ENCODE results near the gene STKLD1. TPM values are rescaled to one million over a fixed set of nuclear protein-coding genes. Genes with fewer than 3 reads are reported as not detected.

Gene STKLD1
- polyA plus RNA-seq, 3 donors from 2014 or later: 0.55 to 0.96 TPM; not detected in 1

GRCh38 chr9:133403766-133404453 lies 27.7 kb downstream of the STKLD1 start:
- DNase-seq: peak; percentile 26 to 51 (median 43)
- H3K36me3 Mint-ChIP-seq: peaks cover 4 to 24% (median 5%) of the 10 kb centered on the region in 3 donors
- peak overlapping the region in 2 of 6 donors; percentile 41 to 46 for H3K27ac Mint-ChIP-seq
- no peaks in the 10 kb centered on the region for H3K9me3 Mint-ChIP-seq
- peaks cover 0 to 2% (median 0%) of the 10 kb centered on the region in 3 donors for H3K27me3 Mint-ChIP-seq (ENCODE audit: low read depth in 3 of 3)
- no peaks in the 10 kb centered on the region for H3K4me1 Mint-ChIP-seq
- H3K4me3 Mint-ChIP-seq: no peak overlapping the region

GRCh38 chr9:133404454-133405002 lies 28.4 kb downstream of the STKLD1 start:
- no peak for DNase-seq
- H3K27me3 Mint-ChIP-seq (ENCODE audit: low read depth in 3 of 3): peaks cover 0 to 2% (median 0%) of the 10 kb centered on the region in 3 donors

DNA sequence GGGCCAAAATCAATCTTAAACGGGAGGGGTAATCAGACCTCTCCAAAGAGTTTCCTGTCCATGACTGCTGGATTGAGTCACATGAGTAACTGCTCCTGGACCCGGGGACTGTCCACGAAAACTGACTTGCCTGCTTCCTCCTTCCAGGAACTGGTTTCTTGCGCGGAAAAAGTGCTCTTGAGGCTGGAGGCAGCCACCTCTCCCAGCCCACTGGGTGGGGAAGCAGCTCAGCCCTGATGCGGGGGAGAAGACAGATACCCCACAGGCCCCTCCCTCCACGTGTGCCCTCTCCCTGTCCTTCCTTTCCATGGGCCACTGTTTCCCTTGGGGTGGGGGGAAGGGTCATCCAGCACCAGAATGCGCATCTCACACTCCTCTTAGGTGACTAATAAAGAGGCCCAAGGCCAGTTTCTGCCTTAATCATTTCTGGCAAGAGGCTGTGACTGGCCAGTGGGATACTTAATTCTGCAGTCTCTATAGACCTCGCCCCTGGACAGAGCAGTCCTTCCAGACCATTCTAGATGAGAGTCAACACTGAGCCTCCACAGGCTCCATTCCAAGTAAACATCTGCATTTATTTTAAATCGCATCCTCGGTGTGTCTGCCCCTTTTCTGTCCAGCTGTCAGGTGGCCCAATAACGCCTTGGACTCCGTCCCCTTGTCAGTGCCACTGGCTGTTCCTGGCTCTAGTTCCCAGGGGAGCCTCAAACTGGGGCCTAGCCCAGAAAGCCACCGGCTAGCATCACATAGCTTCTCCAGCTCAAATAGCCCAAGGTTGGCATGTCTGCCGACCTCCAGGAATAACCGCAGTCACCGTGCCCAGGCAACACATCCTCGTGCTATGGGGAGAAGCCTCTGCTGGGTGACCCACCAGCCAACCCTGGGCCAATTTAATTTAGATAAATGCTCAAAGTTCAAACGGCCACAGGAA lies 29.6 kb downstream of the STKLD1 start:
- H3K4me1 Mint-ChIP-seq: no peaks in the 10 kb centered on the region
- H3K36me3 Mint-ChIP-seq: peaks cover 9 to 37% (median 15%) of the 10 kb centered on the region in 3 donors
- H3K9me3 Mint-ChIP-seq: no peaks in the 10 kb centered on the region
- no peak overlapping the region for H3K27ac Mint-ChIP-seq
- H3K27me3 Mint-ChIP-seq (ENCODE audit: low read depth in 3 of 3): peaks cover 0 to 2% (median 0%) of the 10 kb centered on the region in 3 donors
- no peak for DNase-seq
- H3K4me3 Mint-ChIP-seq: no peak overlapping the region

More at GRCh38 chr9:133404454-133405002, 28.4 kb downstream of the STKLD1 start:
- Mint-ChIP-seq H3K4me3 (no peak overlapping the region), H3K9me3 (no peaks in the 10 kb centered on the region), H3K27ac (peak overlapping the region in 1 of 6 donors; percentile 46), H3K4me1 (no peaks in the 10 kb centered on the region), H3K36me3 (peaks cover 4 to 28% (median 5%) of the 10 kb centered on the region in 3 donors)

DNA sequence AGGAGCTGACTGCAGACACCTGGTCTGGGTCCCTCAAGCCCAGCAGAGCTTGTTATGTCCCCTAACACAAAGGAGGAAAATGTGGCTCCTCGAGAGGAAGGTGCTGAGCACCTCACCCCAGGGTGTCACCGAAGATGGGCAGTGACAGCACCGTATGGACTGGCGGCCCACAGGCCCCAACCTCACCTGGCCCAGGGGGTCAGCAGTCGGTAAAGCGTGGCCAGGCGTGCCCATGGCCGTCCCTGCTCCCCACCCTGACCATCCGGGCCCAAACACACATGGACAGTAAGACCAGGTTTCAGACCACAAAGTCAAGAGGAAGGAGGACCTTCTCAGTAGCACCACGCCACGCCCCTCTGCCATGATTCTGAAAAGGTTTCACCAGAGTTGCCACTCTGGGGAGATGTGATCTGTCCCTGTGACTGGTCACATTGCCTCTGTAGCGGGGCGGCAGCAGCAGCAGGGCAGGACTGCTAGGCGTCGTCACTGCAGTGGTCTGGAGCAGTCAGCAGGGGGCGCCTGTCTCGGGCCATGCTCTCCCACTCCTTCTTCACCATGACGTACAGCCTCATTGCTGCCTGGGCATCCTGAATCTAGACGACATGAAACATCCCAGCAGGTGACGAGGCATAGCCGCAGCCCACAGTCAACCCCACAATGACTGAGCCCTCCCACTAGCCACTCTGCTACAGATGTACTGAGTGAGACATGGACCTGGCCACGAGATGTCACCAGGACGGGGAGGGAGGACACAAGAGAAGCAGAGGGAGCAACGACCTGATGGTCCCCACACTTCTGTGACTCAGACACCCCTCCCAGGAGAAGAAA lies 30.5 kb downstream of the STKLD1 start:
- peak; percentile 58 to 68 (median 61) for DNase-seq
- H3K4me3 Mint-ChIP-seq: no peak overlapping the region
- peaks cover 0 to 2% (median 0%) of the 10 kb centered on the region in 3 donors for H3K27me3 Mint-ChIP-seq (ENCODE audit: low read depth in 3 of 3)
- no peaks in the 10 kb centered on the region for H3K9me3 Mint-ChIP-seq
- peak overlapping the region in 5 of 6 donors; percentile 24 to 62 (median 35) for H3K27ac Mint-ChIP-seq
- no peaks in the 10 kb centered on the region for H3K4me1 Mint-ChIP-seq
- H3K36me3 Mint-ChIP-seq: peaks cover 12 to 40% (median 18%) of the 10 kb centered on the region in 3 donors

DNA sequence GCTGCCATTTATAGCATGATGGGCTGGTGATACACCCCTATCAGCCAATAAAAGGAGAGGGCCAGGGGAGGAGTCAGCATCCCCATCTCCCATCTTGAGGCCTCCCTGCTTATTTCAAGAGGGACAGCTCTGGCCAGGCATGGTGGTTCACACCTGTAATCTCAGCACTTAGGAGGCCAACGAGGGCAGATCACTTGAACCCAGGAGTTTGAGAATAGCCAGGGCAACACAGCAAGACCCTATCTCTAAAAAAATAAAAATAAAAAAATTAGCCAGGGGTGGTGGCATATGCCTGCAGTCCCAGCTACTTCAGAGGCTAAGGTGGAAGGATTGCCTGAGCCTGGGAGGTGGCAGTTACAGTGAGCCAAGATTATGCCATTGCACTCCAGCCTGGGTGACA lies 31.9 kb downstream of the STKLD1 start:
- peaks cover 12 to 48% (median 18%) of the 10 kb centered on the region in 3 donors for H3K36me3 Mint-ChIP-seq

DNA sequence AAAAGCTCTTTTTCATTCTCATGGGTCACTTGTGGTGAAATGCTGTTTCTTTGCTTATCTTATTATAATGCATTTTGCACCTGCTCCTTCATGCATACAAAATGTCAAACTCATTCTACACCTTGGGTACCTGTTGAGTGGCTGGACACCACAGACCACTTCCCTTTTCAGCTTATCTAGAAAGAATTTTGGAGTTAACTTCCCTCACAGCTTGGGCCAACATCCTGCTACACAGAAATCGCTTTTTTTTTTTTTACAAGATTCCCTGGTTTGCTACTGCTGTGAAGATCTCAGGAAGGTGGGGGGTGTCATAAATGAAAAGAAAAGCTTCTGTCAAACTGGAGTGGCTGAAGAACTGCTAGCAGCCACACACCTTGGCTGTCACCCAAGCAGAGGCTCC lies 39.0 kb downstream of the STKLD1 start:
- H3K36me3 Mint-ChIP-seq: peaks cover 6 to 31% (median 9%) of the 10 kb centered on the region in 3 donors
- DNase-seq: no peak
- H3K27ac Mint-ChIP-seq: peak overlapping the region in 4 of 6 donors; percentile 7 to 23 (median 12)
- H3K9me3 Mint-ChIP-seq: no peaks in the 10 kb centered on the region
- H3K27me3 Mint-ChIP-seq (ENCODE audit: low read depth in 3 of 3): peaks cover 0 to 3% (median 2%) of the 10 kb centered on the region in 3 donors
- H3K4me1 Mint-ChIP-seq: peaks cover 50 to 59% of the 10 kb centered on the region in 2 donors
- H3K4me3 Mint-ChIP-seq: peak overlapping the region in 2 of 5 donors; percentile 87 to 89

More for the DNA sequence above, 31.9 kb downstream of the STKLD1 start:
- DNase-seq: no peak
- peaks cover under 1 to 1% of the 10 kb centered on the region in 2 donors for H3K4me1 Mint-ChIP-seq
- H3K27ac Mint-ChIP-seq: no peak overlapping the region
- peaks cover 0 to 2% (median 0%) of the 10 kb centered on the region in 3 donors for H3K27me3 Mint-ChIP-seq (ENCODE audit: low read depth in 3 of 3)
- no peak overlapping the region for H3K4me3 Mint-ChIP-seq
- no peaks in the 10 kb centered on the region for H3K9me3 Mint-ChIP-seq

GRCh38 chr9:133417541-133418461 lies 41.6 kb downstream of the STKLD1 start, which contains the start of gene REXO4:
REXO4 (minus strand) TSS chr9:133418010; CDS start chr9:133417844, 166 bp downstream.
- Mint-ChIP-seq H3K36me3 (peaks cover 0 to 16% (median 0%) of the 10 kb centered on the region in 3 donors), H3K27ac (peak within 1 kb of the TSS; percentile 83 to 90 (median 88)), H3K4me3 (peak within 1 kb of the TSS; percentile 87 to 91 (median 89)), H3K4me1 (peaks cover 50 to 59% of the 10 kb centered on the region in 2 donors), H3K27me3 (ENCODE audit: low read depth in 3 of 3) (peaks cover 0 to 3% (median 2%) of the 10 kb centered on the region in 3 donors), H3K9me3 (no peaks in the 10 kb centered on the region)
- DNase-seq: peak; percentile 79 to 86 (median 84)

DNA sequence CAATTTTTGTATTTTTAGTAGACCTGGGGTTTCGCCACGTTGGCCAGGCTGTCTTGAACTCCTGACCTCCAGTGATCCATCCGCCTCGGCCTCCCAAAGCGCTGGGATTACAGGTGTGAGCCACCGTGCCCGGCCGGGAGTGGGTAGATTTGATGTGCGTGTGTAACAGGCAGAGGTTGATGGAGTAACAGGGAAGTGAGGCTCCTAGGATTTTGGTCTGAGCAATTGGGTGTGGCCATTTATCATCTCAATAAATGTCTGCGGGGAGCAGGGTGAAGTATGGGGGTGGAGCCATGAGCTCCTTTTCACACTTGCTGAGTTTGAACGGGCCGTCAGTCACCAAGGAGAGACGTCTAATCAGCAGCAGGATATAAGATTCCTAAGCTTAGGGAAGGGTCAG lies 42.8 kb downstream of the STKLD1 start:
- H3K9me3 Mint-ChIP-seq: no peaks in the 10 kb centered on the region
- H3K36me3 Mint-ChIP-seq: peaks cover 0 to 13% (median 0%) of the 10 kb centered on the region in 3 donors
- peaks cover 0 to 5% (median 2%) of the 10 kb centered on the region in 3 donors for H3K27me3 Mint-ChIP-seq (ENCODE audit: low read depth in 3 of 3)
- H3K4me1 Mint-ChIP-seq: peaks cover 45 to 49% of the 10 kb centered on the region in 2 donors
- no peak for DNase-seq
- peak overlapping the region in 5 of 6 donors; percentile 23 to 88 (median 83) for H3K27ac Mint-ChIP-seq
- peak overlapping the region; percentile 76 to 89 (median 88) for H3K4me3 Mint-ChIP-seq

- H3K27me3 Mint-ChIP-seq (ENCODE audit: low read depth in 3 of 3): peaks cover 0 to 5% (median 2%) of the 10 kb centered on the region in 3 donors
- no peaks in the 10 kb centered on the region for H3K36me3 Mint-ChIP-seq
- H3K4me1 Mint-ChIP-seq: peaks cover 35% of the 10 kb centered on the region in 2 donors
- DNase-seq: no peak
- peak overlapping the region in 1 of 5 donors; percentile 1 for H3K4me3 Mint-ChIP-seq
- H3K27ac Mint-ChIP-seq: peak overlapping the region in 4 of 6 donors; percentile 43 to 74 (median 57)
- H3K9me3 Mint-ChIP-seq: no peaks in the 10 kb centered on the region
Measured at GRCh38 chr9:133420392-133420827, 44.2 kb downstream of the STKLD1 start.

- no peaks in the 10 kb centered on the region for H3K9me3 Mint-ChIP-seq
- peaks cover 20 to 21% of the 10 kb centered on the region in 2 donors for H3K4me1 Mint-ChIP-seq
- peaks cover 0 to 5% (median 2%) of the 10 kb centered on the region in 3 donors for H3K27me3 Mint-ChIP-seq (ENCODE audit: low read depth in 3 of 3)
- DNase-seq: peak in 1 of 3 donors; percentile 6
- no peaks in the 10 kb centered on the region for H3K36me3 Mint-ChIP-seq
- H3K27ac Mint-ChIP-seq: peak within 1 kb of the TSS in 4 of 6 donors; percentile 9 to 71 (median 44)
- peak within 1 kb of the TSS in 3 of 5 donors; percentile 0 to 14 (median 4) for H3K4me3 Mint-ChIP-seq
Measured at GRCh38 chr9:133421615-133422542, 45.7 kb downstream of the STKLD1 start, which contains the start of gene ADAMTS13. ADAMTS13 (plus strand) TSS chr9:133422367; CDS start chr9:133422444, 77 bp downstream.

DNA sequence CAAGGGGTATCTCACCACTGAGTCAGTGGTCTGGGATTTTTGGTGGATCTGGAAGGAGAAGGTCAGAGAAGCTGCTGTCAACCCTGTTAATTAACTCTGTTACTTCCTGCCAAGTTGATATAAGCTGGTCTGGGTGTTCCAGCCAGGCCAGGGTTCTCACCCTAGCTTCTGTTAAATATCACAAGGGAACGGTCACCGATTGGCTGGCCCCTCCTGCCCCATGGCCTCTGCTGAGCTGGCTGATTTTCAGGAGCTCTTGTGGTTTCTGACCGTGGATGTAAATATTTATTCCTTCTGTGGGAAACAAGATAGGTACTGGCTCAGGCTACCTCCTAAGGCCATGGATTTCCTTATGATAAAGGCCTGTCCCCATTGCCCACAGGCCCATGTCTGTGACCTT lies 47.0 kb downstream of the STKLD1 start:
- Mint-ChIP-seq H3K36me3 (no peaks in the 10 kb centered on the region), H3K27me3 (ENCODE audit: low read depth in 3 of 3) (peaks cover 0 to 2% (median 2%) of the 10 kb centered on the region in 3 donors), H3K9me3 (no peaks in the 10 kb centered on the region), H3K4me3 (no peak overlapping the region), H3K4me1 (peaks cover 15 to 19% of the 10 kb centered on the region in 2 donors), H3K27ac (no peak overlapping the region)
- no peak for DNase-seq

All from immature natural killer cell (primary cell).